ENCODE results near the gene MYMK.

The MYMK gene

GRCh38 chr9:133473743-133474142 is 51.0 kb downstream of the MYMK start:
- no peak for FAIRE-seq
- TF ChIP-seq POLR2A (IDR thresholded peaks at IDR 0.05; ENCODE audit: low read depth, low read length) (no peak), TAF1 (IDR thresholded peaks at IDR 0.05; ENCODE audit: borderline replicate concordance, low read depth, low read length) (no peak), POLR2AphosphoS5 (IDR thresholded peaks at IDR 0.05; ENCODE audit: low read depth, low read length) (peak; percentile 39; the same call in 1 of the 2 replicates)

GRCh38 chr9:133472753-133473378 is 51.9 kb downstream of the MYMK start:
- FAIRE-seq (no peak), DNase-seq (ENCODE audit: insufficient read length) (no peak)
- TF ChIP-seq POLR2AphosphoS5 (IDR thresholded peaks at IDR 0.05; ENCODE audit: low read depth, low read length) = no peak
- TF ChIP-seq TAF1 (IDR thresholded peaks at IDR 0.05; ENCODE audit: borderline replicate concordance, low read depth, low read length) = no peak
- no peak for TF ChIP-seq POLR2A (IDR thresholded peaks at IDR 0.05; ENCODE audit: low read depth, low read length)

More at GRCh38 chr9:133473743-133474142, 51.0 kb downstream of the MYMK start:
- no peak for DNase-seq (ENCODE audit: insufficient read length)

DNA sequence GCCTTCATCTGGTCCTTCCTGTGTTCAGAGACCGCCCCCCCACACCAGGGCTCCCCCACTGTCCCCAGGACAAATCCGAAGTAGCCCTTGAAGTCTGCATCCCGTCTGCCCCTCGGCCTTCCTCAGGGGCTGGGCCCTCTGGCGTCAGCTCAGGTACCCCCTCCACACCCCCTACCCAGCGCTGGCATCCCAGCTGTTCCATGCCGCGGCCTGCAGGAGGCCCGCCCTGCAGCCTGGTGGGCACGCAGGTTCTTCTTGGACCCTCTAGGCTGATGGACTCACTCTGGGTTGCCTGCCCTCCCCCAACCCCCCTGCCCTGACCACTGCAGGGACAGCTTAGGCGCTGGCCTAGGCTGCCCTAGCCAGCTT is 52.5 kb downstream of the MYMK start:
- DNase-seq (ENCODE audit: insufficient read length) = no peak
- no peak for FAIRE-seq
- TF ChIP-seq TAF1 (IDR thresholded peaks at IDR 0.05; ENCODE audit: borderline replicate concordance, low read depth, low read length) (no peak), POLR2AphosphoS5 (IDR thresholded peaks at IDR 0.05; ENCODE audit: low read depth, low read length) (no peak), POLR2A (IDR thresholded peaks at IDR 0.05; ENCODE audit: low read depth, low read length) (no peak)

DNA sequence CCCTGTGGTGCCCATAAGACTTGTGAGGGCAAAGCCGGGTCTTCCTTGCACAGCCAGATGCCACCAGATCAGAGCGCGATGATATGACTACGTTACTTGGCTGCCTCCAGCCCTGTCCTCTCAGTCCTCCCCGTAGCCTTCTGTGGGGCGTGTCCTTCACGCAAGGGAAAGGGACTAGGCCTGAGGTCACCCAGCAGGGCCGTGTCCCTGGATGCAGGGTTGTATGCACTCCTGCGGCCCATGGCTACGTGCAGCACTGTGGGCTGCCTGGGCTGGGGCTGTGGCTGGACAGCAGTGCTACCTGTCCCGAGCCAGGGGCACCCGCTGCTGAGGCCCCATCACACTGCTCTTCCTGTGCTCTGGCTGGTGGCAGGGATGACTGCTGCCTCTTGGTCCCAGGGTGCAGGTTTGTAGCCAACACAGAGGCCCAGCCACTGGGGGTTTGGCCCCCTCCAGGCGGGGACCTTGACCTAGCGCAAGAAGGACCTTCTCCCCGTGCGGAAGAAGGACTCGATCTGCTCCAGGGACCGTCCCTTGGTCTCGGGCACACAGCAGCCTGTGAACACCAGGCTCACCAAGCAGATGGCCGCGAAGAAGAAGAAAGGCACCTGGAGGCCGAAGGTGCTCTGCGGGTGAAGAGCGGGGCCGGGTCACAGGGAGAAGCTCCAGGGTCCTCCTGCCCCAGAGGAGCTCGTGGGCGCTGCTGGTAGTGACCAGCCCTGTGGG is 53.0 kb downstream of the MYMK start:
- DNase-seq (ENCODE audit: insufficient read length) (no peak), FAIRE-seq (no peak)
- TF ChIP-seq POLR2A (IDR thresholded peaks at IDR 0.05; ENCODE audit: low read depth, low read length) (no peak), TAF1 (IDR thresholded peaks at IDR 0.05; ENCODE audit: borderline replicate concordance, low read depth, low read length) (no peak), POLR2AphosphoS5 (IDR thresholded peaks at IDR 0.05; ENCODE audit: low read depth, low read length) (no peak)

DNA sequence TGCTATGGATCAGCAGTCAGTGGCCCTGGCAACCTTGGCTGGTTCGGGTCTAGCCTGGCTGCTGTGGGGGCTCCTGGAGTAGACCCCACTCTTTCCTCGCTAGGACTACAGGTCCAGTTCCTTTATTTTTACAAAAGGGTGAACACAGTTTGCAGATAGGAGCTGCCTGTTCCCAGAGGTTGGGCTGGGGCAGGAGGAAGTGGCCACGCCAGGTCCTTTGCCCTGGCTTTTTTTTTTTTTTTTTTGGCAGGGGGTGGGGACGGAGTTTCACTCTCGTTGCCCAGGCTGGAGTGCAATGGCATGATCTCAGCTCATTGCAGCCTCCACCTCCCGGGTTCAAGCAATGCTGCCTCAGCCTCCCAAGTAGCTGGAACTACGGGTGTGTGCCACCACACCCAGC is 53.8 kb downstream of the MYMK start:
- DNase-seq (ENCODE audit: insufficient read length) = no peak
- TF ChIP-seq POLR2AphosphoS5 (IDR thresholded peaks at IDR 0.05; ENCODE audit: low read depth, low read length) = no peak
- no peak for TF ChIP-seq POLR2A (IDR thresholded peaks at IDR 0.05; ENCODE audit: low read depth, low read length)
- TF ChIP-seq TAF1 (IDR thresholded peaks at IDR 0.05; ENCODE audit: borderline replicate concordance, low read depth, low read length) = no peak
- no peak for FAIRE-seq

DNA sequence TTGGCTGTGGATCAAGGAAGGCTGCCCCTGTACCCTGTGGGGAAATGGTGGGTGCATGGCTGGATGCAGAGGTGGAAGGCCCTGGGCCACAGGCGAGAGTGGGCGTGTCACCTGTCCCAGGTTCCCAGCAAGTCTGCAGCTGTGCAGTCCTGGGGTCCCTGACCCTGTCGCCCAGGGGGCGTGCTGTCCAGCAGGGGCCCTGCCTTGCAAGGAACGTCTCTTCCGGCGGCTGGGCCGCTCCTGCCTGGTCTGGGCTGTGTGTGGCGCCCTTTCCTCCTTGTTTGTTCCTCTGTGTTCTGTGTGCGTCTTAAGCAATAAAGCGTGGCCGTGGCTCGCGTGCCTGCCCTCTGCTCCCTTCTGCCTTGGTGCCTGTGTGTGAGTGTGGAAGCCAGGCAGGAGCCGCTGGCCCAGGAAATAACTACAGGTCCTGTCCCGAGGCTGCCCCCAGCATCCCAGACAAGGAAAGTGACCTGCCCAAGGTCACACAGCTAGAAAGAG is 54.3 kb downstream of the MYMK start:
- TF ChIP-seq POLR2A (IDR thresholded peaks at IDR 0.05; ENCODE audit: low read depth, low read length) = peak; percentile 50
- TF ChIP-seq POLR2AphosphoS5 (IDR thresholded peaks at IDR 0.05; ENCODE audit: low read depth, low read length) = peak; percentile 65; the same call in 1 of the 2 replicates
- no peak for TF ChIP-seq TAF1 (IDR thresholded peaks at IDR 0.05; ENCODE audit: borderline replicate concordance, low read depth, low read length)
- no peak for FAIRE-seq
- no peak for DNase-seq (ENCODE audit: insufficient read length)

DNA sequence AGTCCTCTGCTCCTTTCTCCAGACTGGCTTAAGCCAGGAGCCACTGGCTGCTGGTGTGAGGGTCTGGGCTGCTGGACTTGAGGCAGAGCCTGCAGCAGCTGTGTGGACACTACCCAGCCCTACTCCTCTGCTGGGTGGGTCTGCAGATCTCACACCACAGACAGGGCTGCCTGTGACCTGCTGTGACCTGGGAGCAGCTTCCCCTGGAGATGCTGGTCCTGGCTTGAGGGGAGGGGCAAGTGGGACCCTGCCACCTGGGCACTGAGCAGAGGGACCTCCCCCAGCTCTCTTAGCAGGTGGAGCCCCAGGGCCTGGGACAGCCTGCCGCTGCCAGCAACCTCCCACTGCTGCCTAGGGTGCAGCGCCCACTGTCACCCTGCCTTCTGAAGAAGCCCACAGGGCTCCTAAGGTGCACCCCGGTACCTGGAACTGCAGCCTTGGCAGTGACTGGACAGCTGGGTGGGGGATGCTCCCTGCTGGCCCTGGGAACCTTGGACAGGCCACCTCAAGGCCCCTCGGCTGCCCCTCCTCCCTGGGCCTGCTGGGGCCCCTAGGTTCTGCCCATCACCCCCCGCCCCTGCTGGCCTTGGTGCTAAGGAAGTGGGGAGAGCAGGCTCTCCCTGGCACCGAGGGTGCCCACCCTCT is 55.9 kb downstream of the MYMK start:
- DNase-seq (ENCODE audit: insufficient read length) = no peak
- FAIRE-seq = no peak
- TF ChIP-seq POLR2AphosphoS5 (IDR thresholded peaks at IDR 0.05; ENCODE audit: low read depth, low read length) = peak; percentile 30; the same call in 1 of the 2 replicates
- no peak for TF ChIP-seq TAF1 (IDR thresholded peaks at IDR 0.05; ENCODE audit: borderline replicate concordance, low read depth, low read length)
- no peak for TF ChIP-seq POLR2A (IDR thresholded peaks at IDR 0.05; ENCODE audit: low read depth, low read length)

DNA sequence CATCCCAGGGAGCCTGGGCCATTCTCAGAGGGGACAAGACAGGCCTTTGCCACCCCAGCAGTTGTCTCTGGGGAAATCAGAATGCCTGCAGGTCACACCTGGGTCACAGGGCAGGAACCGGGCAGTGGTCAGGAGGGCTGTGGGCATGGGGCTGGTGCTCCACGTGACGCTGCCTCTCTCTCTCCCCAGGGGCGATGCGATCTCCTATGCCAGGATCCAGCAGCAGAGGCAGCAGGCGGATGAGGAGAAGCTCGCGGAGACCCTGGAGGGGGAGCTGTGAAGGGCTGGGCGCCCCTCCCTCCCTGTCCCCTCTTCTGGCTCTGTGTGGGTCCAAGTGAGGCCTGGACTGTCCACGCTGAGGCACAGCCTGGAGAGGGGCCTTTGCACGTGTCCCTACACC is 56.4 kb downstream of the MYMK start:
- no peak for FAIRE-seq
- TF ChIP-seq POLR2A (IDR thresholded peaks at IDR 0.05; ENCODE audit: low read depth, low read length) = no peak
- TF ChIP-seq POLR2AphosphoS5 (IDR thresholded peaks at IDR 0.05; ENCODE audit: low read depth, low read length) = no peak
- TF ChIP-seq TAF1 (IDR thresholded peaks at IDR 0.05; ENCODE audit: borderline replicate concordance, low read depth, low read length) = no peak
- DNase-seq (ENCODE audit: insufficient read length) = no peak

DNA sequence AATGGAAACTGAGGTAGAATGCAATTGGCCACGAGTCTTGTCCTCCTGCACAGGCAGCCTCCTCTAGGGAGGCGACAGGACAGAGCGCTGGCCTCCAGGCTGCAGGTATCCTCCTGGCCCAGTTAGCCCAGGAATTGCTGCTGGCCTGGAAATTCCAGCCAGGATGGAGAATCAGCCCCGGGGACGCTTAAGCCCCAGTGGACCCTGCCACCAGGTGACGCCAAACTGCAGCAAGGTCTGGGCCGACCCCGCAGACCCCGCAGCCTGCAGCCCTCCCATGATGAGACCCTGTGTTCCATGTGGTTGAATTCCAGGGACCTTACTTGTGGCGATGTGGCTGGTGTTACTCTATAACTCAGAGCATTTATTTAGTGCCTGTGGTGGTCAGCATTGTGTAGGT is 57.7 kb downstream of the MYMK start:
- TF ChIP-seq POLR2AphosphoS5 (IDR thresholded peaks at IDR 0.05; ENCODE audit: low read depth, low read length) (no peak; the same call in none of the 2 replicates), POLR2A (IDR thresholded peaks at IDR 0.05; ENCODE audit: low read depth, low read length) (no peak), TAF1 (IDR thresholded peaks at IDR 0.05; ENCODE audit: borderline replicate concordance, low read depth, low read length) (no peak)
- no peak for FAIRE-seq
- no peak for DNase-seq (ENCODE audit: insufficient read length)

GRCh38 chr9:133465984-133466383 is 58.8 kb downstream of the MYMK start:
- DNase-seq (ENCODE audit: insufficient read length) = no peak
- no peak for FAIRE-seq
- no peak for TF ChIP-seq TAF1 (IDR thresholded peaks at IDR 0.05; ENCODE audit: borderline replicate concordance, low read depth, low read length)
- no peak for TF ChIP-seq POLR2AphosphoS5 (IDR thresholded peaks at IDR 0.05; ENCODE audit: low read depth, low read length)
- TF ChIP-seq POLR2A (IDR thresholded peaks at IDR 0.05; ENCODE audit: low read depth, low read length) = no peak

- FAIRE-seq = no peak
- TF ChIP-seq POLR2A (IDR thresholded peaks at IDR 0.05; ENCODE audit: low read depth, low read length) (no peak), POLR2AphosphoS5 (IDR thresholded peaks at IDR 0.05; ENCODE audit: low read depth, low read length) (no peak), TAF1 (IDR thresholded peaks at IDR 0.05; ENCODE audit: borderline replicate concordance, low read depth, low read length) (no peak)
Observed at GRCh38 chr9:133464638-133465037, 60.1 kb downstream of the MYMK start.

More at GRCh38 chr9:133464638-133465037, 60.1 kb downstream of the MYMK start:
- no peak for DNase-seq (ENCODE audit: insufficient read length)

Data from GM12892 (cell line).